HG02938 (cell line): Measurements from ENCODE around the gene ZBTB44.
A peak's percentile ranks its signal among the peaks of the same experiment; 100 is the strongest.
"Not testable (repeated sequence)": the region's sequence is repeated elsewhere in the genome, so short reads cannot be mapped to it uniquely, and the experiment has no call there.

Experiments used
- ATAC-seq: cut with Tn5 transposase; IDR thresholded peaks from one replicate; pipeline ENCODE4 v1.9.1; 2021; ENCODE audit warnings: mild to moderate bottlenecking, moderate library complexity; ENCODE audit not compliant: unreplicated experiment

Gene ZBTB44

GRCh38 chr11:130313383-130314183, 1.1 kb downstream of the ZBTB44 start:
- ATAC-seq = no peak

GRCh38 chr11:130312046-130312445, 2.7 kb downstream of the ZBTB44 start:
- no peak for ATAC-seq

GRCh38 chr11:130310622-130311021, 4.1 kb downstream of the ZBTB44 start:
- ATAC-seq = no peak

GRCh38 chr11:130308886-130309285, 5.8 kb downstream of the ZBTB44 start:
- no peak for ATAC-seq

GRCh38 chr11:130308059-130308458, 6.7 kb downstream of the ZBTB44 start:
- no peak for ATAC-seq

GRCh38 chr11:130304651-130305050, 10.1 kb downstream of the ZBTB44 start:
- no peak for ATAC-seq

- no peak for ATAC-seq
Observed at GRCh38 chr11:130301002-130301401, 13.7 kb downstream of the ZBTB44 start.

- peak; percentile 58 for ATAC-seq
Observed at GRCh38 chr11:130300567-130300966, 14.2 kb downstream of the ZBTB44 start.

GRCh38 chr11:130299978-130300377, 14.7 kb downstream of the ZBTB44 start:
- ATAC-seq = no peak

GRCh38 chr11:130295657-130296056, 19.1 kb downstream of the ZBTB44 start:
- no peak for ATAC-seq

- no peak for ATAC-seq
Observed at GRCh38 chr11:130282111-130282510, 32.6 kb downstream of the ZBTB44 start.

GRCh38 chr11:130281341-130281740, 33.4 kb downstream of the ZBTB44 start:
- ATAC-seq = not testable (repeated sequence)

- no peak for ATAC-seq
Observed at GRCh38 chr11:130279989-130280388, 34.7 kb downstream of the ZBTB44 start.

GRCh38 chr11:130278745-130279144, 36.0 kb downstream of the ZBTB44 start:
- no peak for ATAC-seq

GRCh38 chr11:130278151-130278550, 36.6 kb downstream of the ZBTB44 start:
- ATAC-seq = no peak

- no peak for ATAC-seq
Observed at GRCh38 chr11:130272336-130272735, 42.4 kb downstream of the ZBTB44 start.

- ATAC-seq = peak; percentile 92
Observed at GRCh38 chr11:130269326-130269943, 45.3 kb downstream of the ZBTB44 start.

GRCh38 chr11:130263351-130263750, 51.4 kb downstream of the ZBTB44 start:
- ATAC-seq = no peak

- ATAC-seq = no peak
Observed at GRCh38 chr11:130262424-130262823, 52.3 kb downstream of the ZBTB44 start.

GRCh38 chr11:130261571-130261970, 53.1 kb downstream of the ZBTB44 start:
- ATAC-seq = no peak

GRCh38 chr11:130260742-130261141, 54.0 kb downstream of the ZBTB44 start:
- ATAC-seq = no peak

- no peak for ATAC-seq
Observed at GRCh38 chr11:130260080-130260627, 54.6 kb downstream of the ZBTB44 start.
